Measurements from ENCODE around the gene KRTAP4-1.
"Not testable (repeated sequence)": the region's sequence is repeated elsewhere in the genome, so short reads cannot be mapped to it uniquely, and the experiment has no call there.

Gene KRTAP4-1

DNA sequence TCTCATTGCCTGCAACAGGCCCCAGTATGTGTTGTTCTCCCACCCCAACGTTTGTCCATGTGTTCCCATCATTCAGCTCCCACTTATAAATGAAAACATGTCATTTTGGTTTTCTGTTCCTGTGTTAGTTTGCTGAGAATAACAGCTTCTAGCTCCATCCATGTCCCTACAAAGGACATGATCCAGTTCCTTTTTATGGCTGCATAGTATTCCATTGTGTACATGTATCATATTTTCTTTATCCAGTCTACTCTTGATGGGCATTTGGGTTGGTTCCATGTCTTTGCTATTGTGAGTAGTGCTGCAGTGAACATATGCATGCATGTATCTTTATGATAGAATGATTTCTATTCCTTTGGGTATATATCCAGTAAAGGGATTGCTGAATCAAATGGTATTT is 31.0 kb upstream of the KRTAP4-1 start:
- TF ChIP-seq, protein P1, sequence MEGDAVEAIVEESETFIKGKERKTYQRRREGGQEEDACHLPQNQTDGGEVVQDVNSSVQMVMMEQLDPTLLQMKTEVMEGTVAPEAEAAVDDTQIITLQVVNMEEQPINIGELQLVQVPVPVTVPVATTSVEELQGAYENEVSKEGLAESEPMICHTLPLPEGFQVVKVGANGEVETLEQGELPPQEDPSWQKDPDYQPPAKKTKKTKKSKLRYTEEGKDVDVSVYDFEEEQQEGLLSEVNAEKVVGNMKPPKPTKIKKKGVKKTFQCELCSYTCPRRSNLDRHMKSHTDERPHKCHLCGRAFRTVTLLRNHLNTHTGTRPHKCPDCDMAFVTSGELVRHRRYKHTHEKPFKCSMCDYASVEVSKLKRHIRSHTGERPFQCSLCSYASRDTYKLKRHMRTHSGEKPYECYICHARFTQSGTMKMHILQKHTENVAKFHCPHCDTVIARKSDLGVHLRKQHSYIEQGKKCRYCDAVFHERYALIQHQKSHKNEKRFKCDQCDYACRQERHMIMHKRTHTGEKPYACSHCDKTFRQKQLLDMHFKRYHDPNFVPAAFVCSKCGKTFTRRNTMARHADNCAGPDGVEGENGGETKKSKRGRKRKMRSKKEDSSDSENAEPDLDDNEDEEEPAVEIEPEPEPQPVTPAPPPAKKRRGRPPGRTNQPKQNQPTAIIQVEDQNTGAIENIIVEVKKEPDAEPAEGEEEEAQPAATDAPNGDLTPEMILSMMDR (IDR thresholded peaks at IDR 0.05; ENCODE audit: control extremely low read depth, extremely low read depth, low read depth, missing control alignments), result no peak
- CTCF ChIA-PET, result no interaction called here
- POLR2A ChIA-PET, result no interaction called here
- DNase-seq (ENCODE audit: extremely low spot score), result no peak

DNA sequence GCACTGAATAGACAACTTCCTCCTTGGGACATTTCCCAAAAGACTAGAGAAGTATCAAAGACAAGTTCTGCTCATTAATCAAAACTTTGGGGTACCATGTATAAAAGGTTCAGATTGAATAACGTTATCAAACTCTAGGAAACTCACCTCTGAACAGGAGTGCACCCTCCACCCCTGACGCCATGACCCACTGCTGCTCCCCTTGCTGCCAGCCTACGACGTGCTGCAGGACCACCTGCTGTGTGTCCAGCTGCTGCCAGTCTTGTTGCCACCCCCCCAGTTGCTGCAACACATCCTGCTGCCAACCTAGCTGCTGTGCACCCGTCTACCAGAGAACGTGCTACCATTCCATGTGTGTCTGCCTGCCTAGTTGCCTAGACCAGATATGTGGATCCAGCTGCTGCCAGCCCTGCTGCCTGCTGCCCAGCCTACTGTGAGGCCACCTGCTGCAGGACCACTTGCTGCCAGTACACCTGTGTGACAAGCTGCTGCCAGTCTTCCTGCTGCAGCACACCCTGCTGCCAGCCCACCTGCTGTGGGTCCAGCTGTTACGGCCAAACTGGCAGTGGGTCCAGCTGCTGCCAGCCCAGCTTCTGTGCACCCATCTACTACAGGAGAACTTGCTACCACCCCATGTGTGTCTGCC is 27.9 kb upstream of the KRTAP4-1 start:
- no peak for DNase-seq (ENCODE audit: extremely low spot score)
- TF ChIP-seq, protein P1 (IDR thresholded peaks at IDR 0.05; ENCODE audit: control extremely low read depth, extremely low read depth, low read depth, missing control alignments), result no peak
- CTCF ChIA-PET, result no interaction called here
- POLR2A ChIA-PET, result interaction anchor here (0.7 kb wide), 1 partner anchor 18 kb away, joined by 7 read pairs; no protein-coding TSS in a partner anchor

DNA sequence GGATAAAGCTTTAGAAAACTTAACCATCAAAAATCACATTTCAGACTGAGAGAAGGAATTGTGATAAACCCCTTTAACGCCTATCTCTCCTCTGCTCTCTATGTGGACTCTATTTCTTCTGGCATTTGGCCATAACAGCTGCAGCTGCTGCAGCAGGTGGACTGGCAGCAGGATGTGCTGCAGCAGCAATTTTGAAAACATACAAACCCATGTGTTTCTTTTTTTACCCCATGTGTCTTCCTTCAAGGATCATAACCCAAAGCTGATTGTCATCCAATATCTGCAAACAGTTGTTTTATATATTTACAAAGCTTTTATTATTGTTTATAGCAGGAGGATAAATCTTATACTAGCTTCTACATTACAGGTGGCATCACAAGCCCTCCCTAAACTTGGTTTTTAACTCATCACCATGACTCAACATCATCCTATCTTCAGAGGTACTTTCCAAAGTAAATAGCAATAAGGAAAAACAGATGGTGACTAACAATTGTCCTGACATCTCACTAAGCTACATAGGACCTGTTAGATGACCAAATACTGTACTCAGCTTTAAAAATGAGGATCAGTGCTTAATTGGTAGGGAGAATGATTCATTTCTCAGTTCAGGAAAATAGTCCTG is 27.2 kb upstream of the KRTAP4-1 start:
- DNase-seq (ENCODE audit: extremely low spot score), result no peak
- TF ChIP-seq, protein P1 (IDR thresholded peaks at IDR 0.05; ENCODE audit: control extremely low read depth, extremely low read depth, low read depth, missing control alignments), result no peak
- CTCF ChIA-PET, result no interaction called here
- POLR2A ChIA-PET, result no interaction called here

DNA sequence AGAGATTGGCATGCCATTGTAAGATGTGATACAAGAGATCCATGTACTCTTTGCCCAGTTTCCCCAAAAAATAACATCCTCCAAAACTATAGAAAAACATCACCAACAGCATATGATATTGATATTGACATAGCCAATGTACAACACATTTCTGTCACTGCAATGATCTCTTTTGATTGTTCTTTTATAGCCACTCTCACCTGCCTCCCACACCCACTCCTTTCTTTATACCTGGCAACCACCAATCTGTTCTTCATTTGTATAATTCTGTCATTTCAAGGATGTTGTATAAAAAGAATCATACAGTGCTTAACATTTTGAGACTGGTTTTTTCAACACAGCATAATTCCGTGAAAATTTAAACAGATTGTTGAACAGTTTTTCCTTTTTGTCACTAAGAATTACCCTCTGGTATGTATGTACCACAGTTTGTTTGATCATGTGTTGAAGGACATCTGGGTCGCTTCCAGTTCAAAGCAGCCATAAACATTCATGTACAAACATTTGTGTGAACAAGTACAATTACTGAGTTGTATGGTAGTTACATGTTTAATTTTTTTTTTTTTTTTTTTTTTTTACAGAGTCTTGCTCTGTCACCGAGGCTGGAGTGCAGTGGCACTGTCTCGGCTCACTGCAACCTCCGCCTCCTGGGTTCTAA is 14.8 kb upstream of the KRTAP4-1 start:
- ChIA-PET CTCF (no interaction called here), POLR2A (no interaction called here)
- TF ChIP-seq, protein P1 (IDR thresholded peaks at IDR 0.05; ENCODE audit: control extremely low read depth, extremely low read depth, low read depth, missing control alignments), result no peak
- DNase-seq (ENCODE audit: extremely low spot score), result no peak

DNA sequence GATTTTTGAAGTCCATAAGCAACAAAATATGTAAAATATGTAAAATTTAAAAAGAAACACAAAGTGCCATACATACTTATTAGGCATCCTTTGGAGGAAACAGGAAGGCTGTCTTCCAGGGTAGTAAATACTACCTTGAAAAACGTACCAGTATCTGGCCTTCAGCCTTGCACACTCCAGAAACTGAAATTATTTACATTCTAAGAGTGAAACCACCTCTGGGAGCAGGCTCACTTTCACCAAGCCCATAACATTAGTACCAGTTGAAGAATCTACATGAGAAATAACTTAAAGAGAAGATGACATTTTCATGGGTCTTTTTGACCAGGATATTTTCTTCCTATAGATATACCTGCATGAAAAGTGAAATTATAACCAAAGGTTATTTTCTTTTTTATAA is 11.4 kb upstream of the KRTAP4-1 start:
- TF ChIP-seq, protein P1 (IDR thresholded peaks at IDR 0.05; ENCODE audit: control extremely low read depth, extremely low read depth, low read depth, missing control alignments), result no peak
- ChIA-PET POLR2A (no interaction called here), CTCF (no interaction called here)
- no peak for DNase-seq (ENCODE audit: extremely low spot score)

DNA sequence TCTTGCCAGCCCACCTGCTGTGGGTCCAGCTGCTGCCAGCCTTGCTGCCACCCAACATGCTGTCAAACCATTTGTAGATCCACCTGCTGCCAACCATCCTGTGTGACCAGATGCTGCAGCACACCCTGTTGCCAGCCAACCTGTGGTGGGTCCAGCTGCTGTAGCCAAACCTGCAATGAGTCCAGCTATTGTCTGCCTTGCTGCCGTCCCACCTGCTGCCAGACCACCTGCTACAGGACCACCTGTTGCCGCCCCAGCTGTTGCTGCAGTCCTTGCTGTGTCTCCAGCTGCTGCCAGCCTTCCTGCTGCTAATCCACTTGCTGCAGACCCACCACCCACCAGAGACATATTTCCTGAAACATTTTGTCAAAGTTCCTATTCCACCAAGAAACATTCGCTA is 5.6 kb upstream of the KRTAP4-1 start:
- CTCF ChIA-PET, result no interaction called here
- DNase-seq (ENCODE audit: extremely low spot score), result no peak
- TF ChIP-seq, protein P1 (IDR thresholded peaks at IDR 0.05; ENCODE audit: control extremely low read depth, extremely low read depth, low read depth, missing control alignments), result no peak
- POLR2A ChIA-PET, result no interaction called here

DNA sequence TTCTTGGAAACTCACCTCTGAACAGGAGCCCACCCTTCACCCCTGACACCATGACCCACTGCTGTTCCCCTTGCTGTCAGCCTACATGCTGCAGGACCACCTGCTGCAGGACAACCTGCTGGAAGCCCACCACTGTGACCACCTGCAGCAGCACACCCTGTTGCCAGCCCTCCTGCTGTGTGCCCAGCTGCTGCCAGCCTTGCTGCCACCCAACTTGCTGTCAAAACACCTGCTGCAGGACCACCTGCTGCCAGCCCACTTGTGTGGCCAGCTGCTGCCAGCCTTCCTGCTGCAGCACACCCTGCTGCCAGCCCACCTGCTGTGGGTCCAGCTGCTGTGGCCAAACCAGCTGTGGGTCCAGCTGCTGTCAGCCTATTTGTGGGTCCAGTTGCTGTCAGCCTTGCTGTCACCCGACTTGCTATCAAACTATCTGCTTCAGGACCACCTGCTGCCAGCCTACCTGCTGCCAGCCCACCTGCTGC is 5.2 kb upstream of the KRTAP4-1 start, which contains the start of gene KRTAP9-1:
KRTAP9-1 (plus strand) TSS at position 51 of the 482 bp plus-strand sequence; CDS start at position 51, 0 bp downstream.
- POLR2A ChIA-PET; DNase-seq (ENCODE audit: extremely low spot score); CTCF ChIA-PET: not testable (repeated sequence)

All from GM10248 (cell line).